ENCODE results near the gene APOL6.
"Not testable (repeated sequence)": the region's sequence is repeated elsewhere in the genome, so short reads cannot be mapped to it uniquely, and the experiment has no call there.

Gene APOL6

DNA sequence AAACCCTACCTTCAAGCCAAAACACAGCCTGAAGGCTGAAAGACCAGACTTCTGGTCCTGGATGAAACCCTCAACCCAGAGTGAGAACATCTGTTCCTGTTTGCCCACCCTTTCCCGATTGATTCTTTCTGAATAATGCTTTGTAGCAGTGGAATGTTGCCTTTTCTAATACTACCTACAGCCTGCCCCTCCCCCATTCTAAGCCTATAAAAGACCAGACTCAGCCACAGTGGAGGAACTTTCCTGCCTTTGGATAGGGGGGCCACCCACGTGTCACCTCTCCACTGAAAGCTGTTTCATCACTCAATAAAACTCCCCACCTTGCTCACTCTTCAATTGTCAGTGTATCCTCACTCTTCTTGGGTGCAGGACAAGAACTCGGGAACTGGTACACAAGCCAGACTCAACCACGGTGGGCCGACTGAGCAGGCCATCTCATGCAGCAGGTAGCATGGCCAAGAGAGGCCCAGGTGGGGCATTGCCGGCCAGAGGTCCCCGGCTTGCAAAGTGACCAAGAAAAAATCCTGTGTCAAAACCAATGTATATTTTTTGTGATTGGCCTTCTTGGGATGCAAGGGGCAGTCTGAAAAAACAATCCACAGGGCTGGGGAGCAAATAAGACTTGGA, 6.6 kb upstream of the APOL6 start:
- no peak for DNase-seq

DNA sequence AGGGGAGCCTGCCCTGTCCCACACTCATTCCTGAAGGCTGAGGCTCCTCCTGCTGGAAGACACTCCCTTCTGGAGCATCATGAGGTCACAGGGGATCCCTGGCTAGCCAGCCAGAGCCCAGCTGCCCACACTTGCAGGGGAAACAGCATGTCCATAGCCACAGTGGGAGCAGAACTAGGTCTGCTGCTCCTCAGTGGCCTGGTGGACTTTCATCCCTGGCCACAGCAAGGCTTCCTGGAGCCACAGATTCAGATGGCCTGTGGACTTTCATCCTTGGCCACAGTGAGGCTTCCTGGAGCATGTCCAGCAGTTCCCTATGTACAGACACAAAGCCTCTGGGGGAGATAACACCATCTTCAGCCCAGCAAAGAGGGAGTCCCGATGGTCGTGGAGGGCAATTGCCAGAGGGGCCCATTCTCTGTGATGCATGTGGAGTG, 5.9 kb upstream of the APOL6 start:
- no peak for DNase-seq

DNA sequence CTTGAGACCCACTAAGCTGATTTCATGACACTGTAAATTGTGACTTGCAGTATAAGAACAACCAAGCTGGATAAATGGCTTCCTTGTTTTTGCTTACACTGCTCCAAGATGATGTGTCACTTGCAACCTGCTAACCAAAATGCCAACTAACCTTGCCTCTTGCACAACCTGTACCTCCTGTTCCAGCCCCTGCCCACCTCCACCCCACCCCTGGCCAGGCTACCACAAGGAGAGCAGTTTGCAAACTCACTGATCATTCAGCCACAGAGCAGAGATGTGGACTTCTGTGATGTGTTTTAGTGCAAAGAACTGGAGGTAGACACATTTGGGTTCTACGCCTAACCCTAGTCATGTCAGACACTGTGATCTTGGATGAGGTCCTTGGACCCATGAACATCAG, 4.3 kb upstream of the APOL6 start:
- no peak for DNase-seq

DNA sequence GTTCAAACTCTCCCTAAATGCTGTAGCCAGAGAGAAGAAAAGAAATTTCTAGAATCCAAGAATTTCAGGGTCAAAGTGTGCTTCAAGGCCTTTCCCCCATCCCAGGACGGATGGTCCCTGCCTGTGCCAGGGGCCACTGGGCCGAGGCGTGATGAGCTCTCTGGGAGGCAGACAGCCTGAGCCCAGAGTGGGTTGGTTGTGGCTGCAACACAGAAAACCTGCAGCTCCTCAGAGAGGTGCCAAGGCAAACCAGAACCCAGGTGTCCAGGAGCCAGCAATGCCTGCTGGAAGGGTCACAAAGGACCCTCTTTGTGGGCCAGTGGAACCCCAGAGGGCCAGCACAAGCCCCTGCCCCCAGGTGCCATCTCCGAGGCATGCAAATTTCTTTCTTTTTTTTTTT, 2.6 kb upstream of the APOL6 start:
- no peak for DNase-seq

DNA sequence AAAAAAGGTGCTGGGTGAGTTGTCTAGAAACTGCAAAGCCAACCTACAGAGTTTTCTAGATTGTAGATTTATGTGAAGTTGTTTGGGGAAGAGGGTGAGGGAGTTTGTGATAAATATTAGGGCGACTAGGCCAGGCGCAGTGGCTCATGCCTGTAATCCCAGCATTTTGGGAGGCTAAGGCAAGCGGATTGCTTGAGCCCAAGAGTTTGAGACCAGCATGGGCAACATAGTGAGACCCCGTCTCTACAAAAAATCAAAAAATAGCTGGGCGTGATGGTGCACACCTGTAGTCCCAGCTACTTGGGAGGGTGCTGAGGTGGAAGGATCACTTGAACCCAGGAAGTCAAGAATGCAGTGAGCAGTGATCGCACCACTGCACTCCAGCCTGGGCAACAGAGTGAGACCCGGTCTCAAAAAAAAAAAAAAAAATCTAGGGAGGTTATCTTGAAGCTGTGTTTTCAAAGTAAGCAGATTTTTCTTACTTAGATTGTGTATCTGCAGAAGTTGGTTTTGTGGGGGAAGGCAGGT, 844 bp downstream of the APOL6 start:
- DNase-seq: no peak

DNA sequence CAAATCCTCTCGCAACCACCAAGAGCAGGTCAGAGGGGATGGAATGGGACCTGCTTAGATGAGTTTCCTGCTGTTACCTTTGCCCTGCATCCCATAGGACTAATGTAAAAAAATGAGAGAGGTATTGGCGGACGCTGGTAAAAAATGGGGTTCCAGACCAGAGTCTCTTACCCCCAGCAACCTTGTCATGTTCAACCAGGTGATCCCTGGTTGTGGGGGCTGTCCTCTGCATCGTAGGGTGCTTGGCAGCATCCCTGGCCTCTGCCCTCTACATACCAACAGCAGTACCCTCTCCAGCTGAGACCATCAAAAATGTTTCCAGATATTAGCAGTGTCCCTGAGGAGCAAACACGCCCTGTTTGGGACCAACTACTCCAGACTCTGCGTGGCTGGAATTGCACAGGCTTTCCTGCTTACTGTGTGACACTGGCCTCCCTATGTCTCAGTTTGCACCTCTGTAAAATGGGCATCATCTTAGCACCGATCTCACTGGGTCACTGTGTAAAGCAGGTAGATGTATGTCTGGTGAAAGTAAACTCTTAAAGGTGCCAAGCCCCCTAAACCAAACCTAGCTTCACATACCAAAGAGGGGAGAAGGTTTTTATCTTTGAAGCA, 1.5 kb downstream of the APOL6 start:
- no peak for DNase-seq

DNA sequence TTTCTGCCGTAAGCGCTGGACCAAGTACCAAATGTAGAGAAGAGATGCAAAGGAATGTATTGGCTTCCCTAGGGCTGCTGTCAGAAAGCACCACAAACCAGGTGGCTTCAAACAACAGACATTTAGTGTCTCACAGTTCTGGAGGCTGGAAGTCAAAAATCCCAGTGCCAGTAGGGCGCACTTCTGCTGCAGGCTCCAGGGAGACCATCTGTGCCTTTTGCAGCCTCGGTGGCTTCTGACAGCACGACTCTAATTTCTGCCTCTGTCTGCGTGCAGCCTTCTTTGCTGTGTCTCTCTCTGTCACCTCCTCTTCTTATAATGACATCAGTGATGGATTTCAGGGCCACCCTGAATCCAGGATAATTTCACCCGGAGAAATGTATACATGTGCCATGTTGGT, 2.8 kb downstream of the APOL6 start:
- DNase-seq: no peak

DNA sequence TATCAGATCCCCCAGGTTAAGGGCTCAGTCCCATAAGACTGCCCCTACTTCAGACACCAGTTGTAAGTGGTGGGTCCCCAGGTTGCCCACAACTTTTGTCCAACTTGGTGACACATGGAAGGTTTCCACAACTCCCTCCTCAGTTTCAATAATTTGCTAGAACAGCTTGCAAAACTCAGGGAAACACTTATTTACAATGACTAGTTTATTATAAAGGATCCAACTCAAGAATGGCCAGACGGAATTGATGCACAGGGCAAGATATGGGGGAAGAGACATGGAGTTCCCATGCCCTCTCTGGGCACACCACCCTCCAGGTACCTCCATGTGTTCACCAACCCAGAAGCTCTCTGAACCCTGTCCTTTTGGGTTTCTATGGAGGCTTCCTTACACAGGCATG, 5.6 kb downstream of the APOL6 start:
- DNase-seq: no peak

DNA sequence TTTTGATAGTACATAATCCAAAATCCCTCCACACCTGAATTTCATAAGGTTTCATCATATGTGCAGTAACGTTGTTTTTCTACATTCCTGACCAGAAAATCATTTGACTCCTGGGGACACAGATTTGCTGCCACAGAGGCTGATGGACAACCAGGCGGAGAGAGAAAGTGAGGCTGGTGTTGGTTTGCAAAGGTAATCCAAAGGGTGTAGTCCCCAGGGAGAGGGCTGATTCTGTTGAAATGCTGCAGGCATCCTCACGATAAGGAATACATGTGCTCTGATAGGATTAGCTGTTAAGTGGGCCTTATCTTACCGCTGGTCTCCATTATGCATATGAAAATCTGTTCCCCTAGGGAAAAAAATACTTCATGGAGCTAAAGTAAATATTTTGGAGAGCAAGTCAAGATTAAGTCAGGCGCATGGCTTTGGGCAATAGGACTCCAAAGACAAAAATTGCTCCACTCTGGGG, 8.1 kb downstream of the APOL6 start:
- no peak for DNase-seq

DNA sequence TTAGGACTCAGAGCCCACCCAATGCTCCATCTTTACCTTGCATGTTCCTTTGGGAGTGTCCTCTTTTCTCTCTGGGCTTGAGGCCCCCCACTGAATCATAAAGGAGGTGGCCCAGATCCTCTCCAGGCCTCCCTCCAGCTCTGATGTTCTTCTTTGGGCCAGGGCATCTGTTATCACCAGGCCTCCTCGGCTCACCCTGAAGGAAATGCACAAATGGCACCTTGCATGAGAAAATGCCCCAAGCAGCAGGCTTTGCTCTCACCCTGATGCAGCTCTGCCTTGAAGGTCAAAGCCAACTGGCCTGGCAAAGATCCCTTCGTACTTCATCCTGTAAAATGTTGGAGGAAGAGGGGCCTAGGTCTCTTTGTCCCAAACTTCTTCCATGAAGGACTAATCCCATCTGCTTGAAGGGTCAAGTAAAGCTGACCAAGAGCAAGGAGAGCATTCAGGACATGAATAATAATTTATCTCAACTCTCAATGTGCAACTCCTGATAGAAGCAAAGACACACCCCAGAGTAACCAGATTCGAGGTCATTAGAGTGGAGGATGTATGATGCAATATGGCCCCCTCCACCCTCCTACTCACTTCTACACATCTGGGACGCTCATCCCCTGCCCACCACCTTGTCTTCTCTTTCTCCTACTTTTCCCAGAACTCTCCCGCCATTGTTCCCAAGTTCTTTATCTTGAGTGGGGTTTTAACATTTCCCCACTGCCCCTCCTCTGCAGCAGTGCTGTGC, 9.5 kb downstream of the APOL6 start:
- no peak for DNase-seq

DNA sequence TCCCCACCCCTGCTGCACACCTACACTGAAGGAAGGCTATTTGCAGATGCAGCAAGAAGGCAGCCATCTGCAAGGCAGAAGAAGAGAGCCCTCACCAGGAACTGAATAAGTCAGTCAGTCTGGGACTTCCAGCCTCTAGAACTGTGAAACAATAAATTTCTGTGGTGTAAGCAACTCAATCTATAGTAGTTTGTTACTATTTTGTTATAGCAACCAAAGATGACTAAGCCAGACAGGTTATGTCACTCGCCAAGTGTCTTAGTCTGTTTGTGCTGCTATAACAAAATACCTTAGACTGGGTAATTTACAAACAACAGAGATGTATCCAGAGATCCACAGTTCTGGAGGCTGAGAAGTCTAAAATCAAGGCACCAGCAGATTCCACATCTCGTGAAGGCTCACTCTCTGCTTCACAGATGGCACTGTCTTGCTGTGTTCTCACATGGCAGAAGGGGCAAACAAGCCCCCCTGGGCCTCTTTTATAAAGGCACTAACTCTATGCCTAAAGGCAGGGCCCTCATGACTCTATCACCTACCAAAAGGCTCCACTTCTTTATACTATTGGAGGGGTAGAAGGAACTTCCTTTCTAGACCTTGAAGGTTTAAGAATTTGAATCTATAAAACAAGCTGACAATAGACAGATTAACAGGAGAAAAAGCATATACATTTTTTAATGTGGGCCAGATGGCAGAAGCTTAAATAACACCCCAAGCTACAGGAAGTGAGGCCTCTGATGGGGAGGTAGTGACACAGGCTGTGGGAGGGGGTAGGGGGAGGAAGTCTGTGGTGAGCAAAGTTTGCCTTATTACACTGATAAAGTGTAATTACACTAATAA, 12.3 kb downstream of the APOL6 start:
- no peak for DNase-seq

DNA sequence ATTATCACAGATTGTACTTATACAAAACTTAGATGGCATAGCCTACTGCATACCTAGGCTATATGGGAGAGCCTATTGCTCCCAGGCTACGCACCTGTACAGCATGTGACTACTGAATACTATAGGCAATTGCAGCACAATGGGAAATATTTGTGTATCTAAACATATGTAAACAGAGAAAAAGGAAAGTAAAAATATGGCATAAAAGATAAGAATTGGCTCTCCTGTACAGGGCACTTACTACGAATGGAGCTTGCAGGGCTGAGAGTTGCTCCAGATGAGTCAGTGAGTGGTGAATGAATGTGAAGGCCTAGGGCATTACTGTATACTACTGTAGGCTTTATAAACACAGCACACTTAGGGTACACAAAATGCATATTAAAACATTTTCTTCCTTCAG, 13.2 kb downstream of the APOL6 start:
- no peak for DNase-seq

DNA sequence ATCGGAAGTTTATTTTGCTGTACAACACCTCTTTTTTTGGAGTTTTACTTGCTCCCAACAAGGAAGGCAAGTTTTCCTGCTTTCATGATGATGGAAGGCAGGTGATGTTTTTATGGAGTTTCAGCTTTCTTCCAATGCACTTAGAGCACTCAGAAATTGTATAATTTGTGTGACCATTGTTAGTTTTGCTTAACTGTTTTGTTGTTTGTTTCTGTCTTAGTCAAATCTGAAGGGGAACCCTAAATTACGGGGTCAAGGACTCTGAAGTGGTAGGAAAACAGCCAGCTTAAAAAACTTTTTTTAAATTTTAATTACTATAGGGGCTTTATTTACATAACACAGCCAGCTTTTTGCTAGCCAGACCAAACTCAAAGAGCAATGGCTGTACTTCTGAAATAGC, 14.7 kb downstream of the APOL6 start:
- DNase-seq: no peak

DNA sequence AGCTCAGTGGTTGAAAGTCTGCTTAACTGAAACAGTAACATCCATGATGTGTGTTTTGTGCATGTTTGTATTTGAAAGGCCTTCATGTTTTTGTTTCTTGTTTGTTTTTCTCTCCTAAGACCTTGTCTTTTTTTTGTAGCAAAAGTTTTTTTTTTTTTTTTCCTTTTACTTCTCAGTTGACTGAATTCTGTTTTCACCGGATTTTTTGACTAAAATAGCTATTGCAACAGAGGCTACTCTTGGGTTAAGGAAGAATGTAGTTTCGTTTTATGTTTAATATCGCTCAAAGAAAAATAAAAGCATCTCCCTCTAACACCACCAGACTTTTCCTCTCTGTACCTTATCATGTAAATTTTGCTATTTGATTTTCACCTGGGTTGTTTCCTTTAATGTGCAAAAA, 15.1 kb downstream of the APOL6 start:
- no peak for DNase-seq

DNA sequence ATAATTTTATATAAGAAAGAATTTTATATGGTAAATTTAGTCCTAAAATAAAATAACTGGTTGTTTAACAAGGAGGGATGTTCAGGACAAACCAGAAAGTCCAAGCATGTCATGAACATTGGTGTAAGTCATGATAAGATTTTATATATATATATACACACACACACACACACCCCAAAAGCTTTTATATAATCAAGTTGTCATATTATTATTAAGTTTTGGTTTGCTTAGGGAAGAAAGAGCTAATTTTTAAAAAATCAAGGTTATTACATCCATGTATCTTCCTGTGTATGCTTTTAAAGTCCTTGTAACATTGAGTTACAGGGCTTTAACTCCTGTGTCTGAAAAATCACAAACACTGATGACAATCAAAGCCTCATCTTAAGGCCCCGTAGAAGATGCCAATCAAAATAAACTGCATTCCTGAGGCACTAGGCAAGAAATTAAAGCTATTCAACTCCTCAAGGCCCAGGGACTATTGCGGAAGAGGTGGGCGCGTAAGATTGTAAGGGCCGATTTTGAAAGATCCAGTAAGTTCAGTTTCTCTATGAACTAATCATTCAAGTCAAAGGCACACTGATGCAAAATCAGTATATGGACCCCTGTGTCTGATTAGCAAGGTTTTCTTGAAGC, 16.8 kb downstream of the APOL6 start:
- DNase-seq: no peak

DNA sequence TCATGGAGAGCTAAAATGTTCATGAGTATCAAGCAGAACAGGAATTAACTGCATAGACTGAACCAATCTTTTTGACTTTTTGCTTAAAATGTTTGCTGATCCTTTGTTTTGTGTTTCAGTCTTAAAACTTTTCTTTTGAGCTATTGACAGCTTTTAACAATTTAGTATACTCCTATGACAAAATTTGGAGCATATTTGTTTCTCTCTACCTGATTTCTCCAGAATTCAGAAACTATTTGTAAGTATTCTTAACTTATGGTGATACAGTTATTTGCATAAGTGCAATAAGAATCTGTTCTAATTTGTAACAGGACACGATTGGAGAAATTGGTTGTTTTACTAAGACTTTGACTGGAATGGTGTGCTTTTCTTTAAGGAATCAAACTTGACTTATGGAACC, 18.5 kb downstream of the APOL6 start:
- not testable (repeated sequence) for DNase-seq

DNA sequence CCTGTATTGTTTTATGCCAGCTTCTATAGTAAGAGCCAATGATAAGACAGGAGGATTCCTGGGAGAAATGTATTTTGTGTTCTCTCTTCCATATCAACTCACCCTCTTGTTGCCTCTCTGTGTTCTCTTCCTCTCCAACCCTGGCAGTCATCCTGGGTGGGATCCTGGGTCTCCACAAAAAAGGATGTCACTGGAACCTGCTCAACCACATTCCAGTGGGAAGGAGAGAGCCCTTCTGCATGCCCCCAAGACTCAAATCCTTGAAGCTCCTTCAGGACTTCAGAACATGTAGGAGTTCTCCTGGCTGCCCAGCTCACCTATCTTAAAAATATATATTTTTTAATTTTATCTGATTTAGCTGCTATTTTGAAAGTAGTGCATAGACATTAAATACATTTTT, 26.1 kb downstream of the APOL6 start:
- no peak for DNase-seq

DNA sequence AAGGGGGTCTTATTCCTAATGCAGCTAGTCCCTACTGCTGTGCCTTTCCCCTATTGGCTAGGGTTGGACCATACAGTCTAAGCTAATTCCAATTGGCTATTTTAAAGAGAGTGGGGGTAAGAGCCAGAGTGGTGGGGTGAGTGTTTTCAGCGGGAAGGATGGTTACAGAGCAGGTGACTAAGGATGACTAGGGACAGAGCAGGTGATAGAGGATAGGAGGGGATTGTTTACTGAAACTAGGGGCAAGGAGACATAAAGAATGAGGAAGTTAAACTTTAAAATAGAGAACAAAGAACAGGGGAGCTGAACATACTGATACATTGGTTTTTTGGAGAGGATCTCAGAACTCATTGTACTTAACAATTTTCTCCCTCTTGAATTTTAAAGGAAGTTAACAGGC, 27.8 kb downstream of the APOL6 start:
- DNase-seq: not testable (repeated sequence)

DNA sequence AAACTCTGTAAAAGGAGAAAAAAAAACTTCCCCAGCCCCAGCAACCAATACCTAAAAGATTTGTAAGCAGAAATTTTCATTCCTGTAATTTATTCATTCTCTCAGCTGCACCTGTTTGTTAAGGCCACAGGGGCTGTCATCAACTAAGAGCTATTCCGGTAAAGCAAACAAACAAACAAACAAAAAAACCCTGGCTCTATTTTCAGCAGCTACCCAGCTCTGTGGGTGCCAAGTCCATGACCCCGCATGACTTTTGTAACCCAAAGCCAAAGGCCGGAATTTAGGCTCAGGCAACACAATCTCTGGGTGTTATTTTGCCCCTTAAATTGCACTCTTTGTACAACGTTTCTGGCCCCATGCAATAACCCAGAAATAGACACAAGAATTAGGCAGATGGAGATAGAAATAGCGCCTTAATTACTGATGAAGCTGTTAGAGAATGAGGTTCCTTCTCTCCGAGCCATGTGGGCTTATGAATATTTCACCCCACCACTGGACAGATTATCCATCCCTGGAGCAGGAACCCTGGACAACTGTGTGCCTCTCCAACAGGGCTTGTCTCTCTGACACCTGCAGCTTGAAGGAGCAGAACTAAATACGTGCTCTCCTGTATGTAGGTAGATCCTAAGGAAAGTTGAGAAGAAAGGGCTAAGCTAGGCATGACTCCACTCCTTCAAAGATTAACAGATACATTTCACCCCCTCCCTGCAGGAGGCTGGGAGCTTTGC, 29.4 kb downstream of the APOL6 start:
- DNase-seq: no peak

DNA sequence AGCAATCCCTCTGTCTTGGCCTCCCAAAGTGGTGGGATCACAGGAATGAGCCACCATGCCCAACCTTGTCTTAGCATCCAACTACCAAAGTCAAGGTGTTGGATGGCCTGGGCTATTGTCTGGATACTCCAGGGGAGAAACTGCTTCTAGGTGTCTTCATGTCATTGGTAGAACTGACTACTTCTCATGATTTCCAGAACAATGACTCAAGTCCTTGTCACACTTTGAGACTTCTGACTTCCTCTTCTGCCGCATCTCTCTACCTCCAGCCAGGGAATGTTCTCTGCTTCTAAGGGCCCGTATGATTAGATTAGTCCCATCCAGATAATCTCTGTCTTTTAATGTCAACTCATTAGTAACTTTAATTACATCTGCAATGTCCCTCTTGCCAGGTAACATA, 30.6 kb downstream of the APOL6 start:
- DNase-seq: no peak

DNA sequence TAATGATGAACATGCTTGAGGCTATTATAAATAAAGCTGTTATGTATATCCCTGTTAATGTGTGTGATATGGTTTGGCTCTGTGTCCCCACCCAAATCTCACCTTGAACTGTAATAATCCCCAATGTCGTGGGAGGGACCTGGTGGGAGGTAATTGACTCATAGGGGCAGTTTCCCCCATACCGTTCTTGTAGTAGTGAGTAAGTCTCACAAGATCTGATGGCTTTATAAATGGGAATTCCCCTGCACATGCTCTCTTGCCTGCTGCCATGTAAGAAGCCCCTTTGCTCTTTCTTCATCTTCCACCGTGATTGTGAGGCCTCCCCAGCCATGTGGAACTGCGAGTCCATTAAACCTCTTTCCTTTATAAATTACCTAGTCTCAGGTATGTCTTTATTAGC, 31.2 kb downstream of the APOL6 start:
- not testable (repeated sequence) for DNase-seq

DNA sequence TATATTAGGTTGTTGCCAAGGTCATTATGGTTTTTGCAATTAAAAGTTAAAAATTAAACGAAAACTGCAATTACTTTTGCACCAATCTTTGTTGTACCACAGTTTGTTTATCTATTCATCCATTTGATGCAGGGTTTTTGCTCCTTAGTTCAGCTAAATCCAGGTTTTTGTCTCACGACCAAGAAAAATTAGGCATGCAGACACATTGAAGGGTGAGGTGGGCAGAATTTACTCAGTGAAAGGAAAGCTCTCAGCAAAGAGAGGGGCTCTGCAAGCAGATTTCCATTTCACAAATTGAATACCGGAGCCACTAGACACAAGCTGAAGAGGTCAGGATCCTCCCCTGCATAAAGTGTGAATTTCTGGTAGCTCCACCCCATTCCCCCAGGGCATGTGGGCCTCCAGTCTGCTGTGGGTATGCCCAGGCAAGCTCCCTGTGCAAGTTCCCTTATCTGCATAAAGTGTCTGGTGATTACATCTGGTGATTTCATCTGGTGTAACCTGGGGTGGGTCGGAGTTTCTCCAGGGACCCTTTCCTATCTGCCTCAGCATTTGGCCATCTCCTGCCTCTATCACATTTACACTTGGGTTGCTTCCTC, 33.3 kb downstream of the APOL6 start:
- no peak for DNase-seq

Measured in NCI-H345 (cell line).